A549 (cell line): ENCODE measurements around the gene PLEKHA5.

Experiments used
- CTCF ChIP-seq: fragments of >200 bp; sonication (Bioruptor Twin); formaldehyde crosslinking; IDR thresholded peaks from 3 replicates; pipeline ENCODE4 v1.5.1; 2016
- PHF8 ChIP-seq: fragments of 200-600 bp; sonication (generic); IDR thresholded peaks from 2 replicates; pipeline ENCODE4 v1.6.1; 2016; ENCODE audit warnings: low read depth, mild to moderate bottlenecking, antibody characterized with exemption, moderate library complexity, borderline replicate concordance
- POLR2A ChIP-seq: IDR thresholded peaks from 2 replicates; pipeline ENCODE4 v1.6.1; 2012; ENCODE audit warnings: mild to moderate bottlenecking, low read length
- REST ChIP-seq: fragments of 200-600 bp; sonication (generic); IDR thresholded peaks from 2 replicates; pipeline ENCODE4 v1.6.1; 2016; ENCODE audit warnings: antibody characterized with exemption, mild to moderate bottlenecking, moderate library complexity
- USF2 ChIP-seq: fragments of 450-650 bp; IDR thresholded peaks from 2 replicates; pipeline ENCODE4 v1.6.1; 2014; ENCODE audit warnings: antibody characterized with exemption

DNA sequence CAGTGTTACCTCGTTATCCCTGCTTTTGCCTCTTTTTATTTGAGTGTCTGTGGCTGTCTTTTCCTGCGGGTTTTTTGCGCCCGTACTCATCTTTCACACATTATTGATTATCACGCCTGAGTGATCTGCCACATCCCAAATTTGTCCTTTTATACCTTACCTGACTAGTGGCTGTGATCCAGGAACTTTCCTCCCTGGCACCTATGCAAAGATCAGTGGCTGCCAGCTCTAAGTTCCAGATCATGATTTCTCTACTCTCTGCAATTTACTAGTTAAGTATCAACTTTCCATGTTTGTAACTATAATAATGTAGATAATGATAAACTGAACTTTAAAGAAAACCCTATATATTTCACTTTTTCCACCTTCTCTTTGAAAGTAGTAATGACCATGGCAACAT, 36.9 kb downstream of the PLEKHA5 start:
- TF ChIP-seq USF2 (no peak), PHF8 (no peak), CTCF (no peak), POLR2A (no peak), REST (no peak)
